Measurements from ENCODE around the gene SCLT1. TPM values are rescaled to one million over a fixed set of nuclear protein-coding genes. Genes with fewer than 3 reads are reported as not detected.

Gene SCLT1
- total RNA-seq = 9.6 and 11.6 TPM in 2 replicates

GRCh38 chr4:129093191-129093920, at the start of gene SCLT1:
Gene SCLT1 (minus strand): TSS chr4:129093539. CDS start chr4:129093103, 436 bp downstream.

DNA sequence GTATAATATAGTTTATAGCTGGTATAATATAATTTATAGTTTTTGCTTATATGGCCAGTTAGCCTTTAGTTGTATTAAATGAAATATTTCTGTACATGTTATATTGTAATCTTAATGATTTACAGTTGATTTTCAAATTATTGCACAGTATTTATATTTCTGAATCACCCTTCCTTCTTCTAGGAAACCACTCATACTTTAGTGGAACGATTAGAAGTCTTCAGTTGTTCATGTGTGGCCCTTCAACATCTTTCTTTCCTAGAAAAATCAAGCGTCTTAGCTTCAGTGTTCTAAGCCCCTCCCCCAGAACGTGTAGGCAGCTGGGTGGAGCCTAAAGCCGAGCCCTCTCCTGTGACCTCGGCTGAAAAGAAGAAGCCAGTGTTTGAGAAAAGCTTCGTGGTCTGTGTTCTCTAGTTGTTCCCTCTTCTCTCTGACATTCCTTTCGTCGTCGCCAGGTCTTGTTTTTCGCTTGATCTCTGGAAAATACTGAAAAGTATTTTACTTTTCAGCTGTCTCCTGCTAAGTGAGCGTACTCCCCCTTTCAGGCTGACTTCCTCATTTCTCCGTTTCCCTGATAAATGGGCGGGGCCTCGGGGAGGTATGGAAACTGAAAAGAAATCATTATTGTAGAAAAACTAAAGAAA, 2.6 kb upstream of the SCLT1 start, which contains the start of gene C4orf33:
C4orf33 (plus strand) TSS at position 342 of the 644 bp plus-strand sequence. CDS start 6,459 bp downstream, outside the sequence.

Other genes with a start within 250 kb of the SCLT1 start
- gene C4orf33, start 2.6 kb upstream of the SCLT1 start, total RNA-seq = 10.3 and 13.4 TPM in 2 replicates

Data from aortic smooth muscle cell (primary cell).